GM13977 (cell line): ENCODE data around the gene STT3B.
A peak's percentile ranks its signal among the peaks of the same experiment; 100 is the strongest.
"Not testable (repeated sequence)": the region's sequence is repeated elsewhere in the genome, so short reads cannot be mapped to it uniquely, and the experiment has no call there.

ENCODE experiments used
- DNase-seq: peaks from one replicate; pipeline ENCODE4 v3.0.0; 2012; ENCODE audit warnings: low spot score
- CTCF ChIP-seq: IDR thresholded peaks from 2 replicates; pipeline ENCODE4 v1.5.1; 2012; ENCODE audit warnings: mild to moderate bottlenecking, control low read depth; ENCODE audit not compliant: insufficient read depth; ENCODE audit errors: extremely low read depth, missing control alignments
- in situ Hi-C: fragments of 300-500 bp; cut with MboI; formaldehyde crosslinking; loops from one replicate; pipeline ENCODE4 v1.12.0; 2022; ENCODE audit warnings: low sequenced_read_pairs, low pct_unique_long_range_greater_than_20kb, mixed read lengths, inconsistent platforms; ENCODE audit not compliant: unreplicated experiment

STT3B gene

GRCh38 chr3:31596176-31596575 lies 63.5 kb downstream of the STT3B start:
- no peak for DNase-seq
- in situ Hi-C loops: no loop called here
- no peak for TF ChIP-seq CTCF

- no peak for DNase-seq
- TF ChIP-seq CTCF: no peak
- in situ Hi-C loops: no loop called here
Observed at GRCh38 chr3:31600431-31600830, 67.7 kb downstream of the STT3B start.

- in situ Hi-C loops, DNase-seq: not testable (repeated sequence)
Observed at GRCh38 chr3:31605333-31605732, 72.6 kb downstream of the STT3B start.

- in situ Hi-C loops: no loop called here
- DNase-seq: no peak
- TF ChIP-seq CTCF: no peak
Observed at GRCh38 chr3:31606453-31606852, 73.7 kb downstream of the STT3B start.

- DNase-seq: no peak
- in situ Hi-C loops: no loop called here
- TF ChIP-seq CTCF: peak; percentile 30
Observed at GRCh38 chr3:31610700-31611275, 78.1 kb downstream of the STT3B start.

- TF ChIP-seq CTCF: no peak
- DNase-seq: no peak
- in situ Hi-C loops: no loop called here
Observed at GRCh38 chr3:31613177-31613576, 80.5 kb downstream of the STT3B start.

GRCh38 chr3:31613654-31614053 lies 80.9 kb downstream of the STT3B start:
- no peak for TF ChIP-seq CTCF
- no peak for DNase-seq
- in situ Hi-C loops: no loop called here
